ENCODE measurements around the gene USP48.
"Not testable (repeated sequence)": the region's sequence is repeated elsewhere in the genome, so short reads cannot be mapped to it uniquely, and the experiment has no call there.

Gene USP48, protein sequence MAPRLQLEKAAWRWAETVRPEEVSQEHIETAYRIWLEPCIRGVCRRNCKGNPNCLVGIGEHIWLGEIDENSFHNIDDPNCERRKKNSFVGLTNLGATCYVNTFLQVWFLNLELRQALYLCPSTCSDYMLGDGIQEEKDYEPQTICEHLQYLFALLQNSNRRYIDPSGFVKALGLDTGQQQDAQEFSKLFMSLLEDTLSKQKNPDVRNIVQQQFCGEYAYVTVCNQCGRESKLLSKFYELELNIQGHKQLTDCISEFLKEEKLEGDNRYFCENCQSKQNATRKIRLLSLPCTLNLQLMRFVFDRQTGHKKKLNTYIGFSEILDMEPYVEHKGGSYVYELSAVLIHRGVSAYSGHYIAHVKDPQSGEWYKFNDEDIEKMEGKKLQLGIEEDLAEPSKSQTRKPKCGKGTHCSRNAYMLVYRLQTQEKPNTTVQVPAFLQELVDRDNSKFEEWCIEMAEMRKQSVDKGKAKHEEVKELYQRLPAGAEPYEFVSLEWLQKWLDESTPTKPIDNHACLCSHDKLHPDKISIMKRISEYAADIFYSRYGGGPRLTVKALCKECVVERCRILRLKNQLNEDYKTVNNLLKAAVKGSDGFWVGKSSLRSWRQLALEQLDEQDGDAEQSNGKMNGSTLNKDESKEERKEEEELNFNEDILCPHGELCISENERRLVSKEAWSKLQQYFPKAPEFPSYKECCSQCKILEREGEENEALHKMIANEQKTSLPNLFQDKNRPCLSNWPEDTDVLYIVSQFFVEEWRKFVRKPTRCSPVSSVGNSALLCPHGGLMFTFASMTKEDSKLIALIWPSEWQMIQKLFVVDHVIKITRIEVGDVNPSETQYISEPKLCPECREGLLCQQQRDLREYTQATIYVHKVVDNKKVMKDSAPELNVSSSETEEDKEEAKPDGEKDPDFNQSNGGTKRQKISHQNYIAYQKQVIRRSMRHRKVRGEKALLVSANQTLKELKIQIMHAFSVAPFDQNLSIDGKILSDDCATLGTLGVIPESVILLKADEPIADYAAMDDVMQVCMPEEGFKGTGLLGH

DNA sequence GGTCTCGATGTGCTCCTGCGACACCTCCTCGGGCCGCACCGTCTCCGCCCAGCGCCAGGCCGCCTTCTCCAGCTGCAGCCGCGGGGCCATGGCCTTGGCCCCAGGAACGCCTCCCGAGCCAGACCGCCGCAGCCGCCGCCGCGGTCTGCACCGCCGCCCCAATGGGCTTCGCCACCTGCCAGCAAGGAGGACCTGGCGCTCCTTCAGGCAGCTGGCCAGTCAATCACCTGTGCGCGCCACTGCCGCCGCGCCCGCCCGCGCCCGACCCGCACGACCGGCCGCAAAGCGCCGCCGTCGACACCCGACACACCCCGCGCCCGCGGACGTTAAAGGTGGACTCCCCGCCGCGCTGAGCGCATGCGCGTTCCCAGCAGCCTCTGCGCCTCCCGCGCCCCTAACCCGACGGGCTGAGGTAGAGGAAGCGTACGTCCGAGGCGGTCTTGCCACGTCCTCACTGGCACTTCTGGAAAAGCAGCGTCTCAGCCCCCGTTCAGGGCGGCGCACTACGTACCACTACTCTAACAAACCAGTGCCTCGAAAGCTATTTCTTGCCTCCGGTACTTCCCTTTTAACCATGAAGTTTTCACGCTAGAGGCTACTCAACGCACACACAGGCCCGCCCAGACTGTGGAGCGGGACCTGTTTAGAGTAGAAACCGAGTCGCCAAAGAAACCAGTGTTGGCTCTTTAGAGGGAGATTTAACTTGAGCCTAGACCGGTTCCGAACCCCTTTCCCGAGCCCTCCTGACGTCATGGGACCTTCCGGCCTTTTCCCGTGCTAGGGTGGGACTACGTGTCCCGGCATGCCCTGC lies at the start of gene USP48:
Gene USP48, minus strand, starts transcription at position 282 of the 811 bp plus-strand sequence. Its CDS starts 192 bp downstream, at position 90.
- peak; percentile 95 to 99 (median 98) for DNase-seq
- intact Hi-C loops (cut with DNase I): loop anchor here (5.0 kb wide), 1 partner anchor 154 kb away; the partner anchor contains the start of gene HSPG2

DNA sequence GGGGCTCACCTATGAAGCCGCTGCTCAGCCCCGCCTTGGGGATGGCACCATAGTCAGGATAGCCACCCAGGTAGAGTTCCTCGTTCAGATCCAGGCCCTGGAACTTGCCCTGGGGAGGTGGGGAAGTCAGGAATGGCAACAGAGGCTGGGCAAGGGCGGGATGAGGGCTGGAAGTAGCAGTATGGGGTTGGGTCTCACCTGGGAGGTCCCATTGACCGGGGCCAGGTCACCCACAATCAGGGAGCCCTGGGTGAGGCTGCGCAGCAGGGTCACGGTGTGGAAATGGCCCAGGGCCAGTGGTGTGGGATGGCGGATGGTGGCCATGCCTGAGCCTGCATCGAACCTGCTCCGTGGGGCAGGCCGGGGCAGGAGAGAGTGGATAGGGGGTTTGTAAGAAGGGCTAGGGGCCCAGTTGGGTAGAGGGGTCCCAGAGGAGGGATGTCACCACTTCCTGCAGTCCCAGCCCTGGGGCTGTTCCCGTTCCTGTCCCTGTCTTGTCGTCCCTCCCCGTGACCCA lies 48.6 kb upstream of the USP48 start:
- peak in 1 of 10 donors; percentile 70 for DNase-seq
- intact Hi-C loops (cut with DNase I): no loop called here

DNA sequence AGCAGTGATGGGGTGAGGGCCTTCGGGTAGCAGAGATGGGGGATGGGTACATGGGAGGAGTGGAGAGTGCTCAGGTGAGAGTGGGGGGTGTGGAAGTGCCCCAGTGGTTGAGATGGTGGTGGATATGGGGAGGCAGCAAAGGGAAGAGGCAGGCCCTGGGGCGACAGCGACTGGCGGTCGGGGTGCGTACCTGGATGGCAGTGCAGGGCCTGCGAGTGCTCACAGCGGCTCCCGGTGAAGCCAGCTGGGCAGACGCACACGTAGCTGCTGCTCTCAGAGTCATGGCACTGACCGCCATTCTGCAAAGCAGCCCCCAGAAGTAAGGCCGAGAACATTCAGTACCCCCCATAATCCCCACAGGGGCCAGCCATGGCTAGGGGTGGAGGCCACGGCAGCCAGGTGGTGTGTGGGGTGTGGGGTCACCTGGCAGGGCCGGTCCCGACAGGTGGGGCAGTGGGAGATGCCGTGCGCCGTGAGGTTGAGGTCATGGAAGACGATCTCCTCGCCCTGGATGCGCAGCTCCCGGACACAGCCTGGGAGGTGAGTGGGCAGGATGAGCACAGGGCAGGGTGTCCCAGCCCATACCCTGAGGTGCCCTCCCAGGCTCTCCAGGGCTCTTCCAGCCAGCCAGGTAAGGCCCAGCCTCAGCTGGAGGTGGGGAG lies 48.0 kb upstream of the USP48 start:
- peak in 1 of 10 donors; percentile 69 for DNase-seq
- intact Hi-C loops (cut with DNase I): no loop called here

DNA sequence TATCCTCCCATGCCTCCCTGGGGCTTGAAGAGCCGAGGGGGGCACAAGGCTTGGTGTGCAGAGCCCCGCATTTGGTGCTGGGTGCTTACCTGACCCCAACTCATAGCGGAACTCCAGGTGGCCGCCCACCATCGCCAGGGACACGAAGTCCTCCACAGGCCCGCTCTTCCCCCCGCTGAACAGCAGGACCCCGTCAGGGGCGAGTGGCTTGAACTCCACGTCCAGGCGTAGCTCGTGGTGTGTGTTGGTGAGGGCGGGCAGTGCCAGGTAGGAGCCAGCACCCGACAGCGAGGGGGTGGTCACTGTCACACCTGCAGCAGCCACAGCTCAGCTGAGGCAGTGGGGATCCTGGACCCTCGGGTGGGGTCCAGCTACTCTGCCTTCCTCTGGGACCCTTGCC lies 46.3 kb upstream of the USP48 start:
- DNase-seq: no peak
- intact Hi-C loops (cut with DNase I): no loop called here

DNA sequence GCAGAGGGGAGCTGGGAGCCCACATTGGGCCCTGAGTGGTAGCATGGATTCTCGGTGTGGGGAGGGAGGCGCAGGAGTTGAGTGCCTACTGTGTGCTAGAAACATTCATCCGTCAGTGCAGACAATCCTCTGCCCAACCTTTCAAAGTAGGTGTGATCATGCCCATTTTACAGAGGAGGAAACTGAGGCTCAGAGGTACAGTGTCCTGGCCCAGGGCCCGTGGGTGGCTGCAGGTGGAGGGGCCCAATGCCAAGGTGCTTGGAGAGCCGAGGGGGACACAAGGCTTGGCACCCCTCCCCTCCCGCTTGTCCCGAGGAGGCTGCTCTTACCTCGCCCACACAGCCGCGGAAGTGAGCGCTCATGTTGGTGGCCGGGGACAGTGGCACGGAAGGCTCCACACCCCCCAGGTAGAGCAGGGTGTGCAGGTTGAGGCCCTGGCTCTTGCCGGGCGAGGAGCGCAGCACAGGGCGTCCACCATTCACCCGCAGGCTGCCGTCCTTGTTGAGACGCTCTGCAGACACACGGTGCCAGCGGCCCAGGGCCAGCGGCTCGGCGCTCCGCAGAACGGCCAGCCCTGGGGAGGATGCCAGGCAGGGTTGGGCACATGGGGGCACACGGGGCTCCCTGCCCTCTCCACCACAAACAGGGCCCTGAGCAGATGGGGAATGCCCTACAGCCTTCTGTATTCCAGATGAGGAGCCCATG lies 45.7 kb upstream of the USP48 start:
- intact Hi-C loops (cut with DNase I): no loop called here
- no peak for DNase-seq

DNA sequence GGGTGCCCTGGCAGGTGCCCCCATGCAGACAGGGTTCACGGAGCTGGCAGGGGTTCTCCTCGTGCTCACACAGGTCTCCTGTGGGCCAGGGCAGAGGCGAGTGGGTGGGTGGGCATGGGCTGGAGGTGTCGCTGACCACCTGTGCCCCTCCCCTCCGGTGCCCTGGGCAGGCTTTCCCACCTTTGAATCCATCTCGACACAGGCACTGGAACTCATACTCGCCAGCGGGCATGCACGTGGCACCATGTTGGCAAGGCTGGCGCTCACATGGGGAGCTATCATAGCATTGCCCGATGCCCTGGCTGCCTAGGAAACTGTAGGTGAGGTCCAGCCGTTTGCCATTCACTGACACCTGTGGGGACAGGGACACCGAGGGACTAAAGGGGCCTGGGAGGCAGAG lies 45.1 kb upstream of the USP48 start:
- no peak for DNase-seq
- intact Hi-C loops (cut with DNase I): no loop called here

DNA sequence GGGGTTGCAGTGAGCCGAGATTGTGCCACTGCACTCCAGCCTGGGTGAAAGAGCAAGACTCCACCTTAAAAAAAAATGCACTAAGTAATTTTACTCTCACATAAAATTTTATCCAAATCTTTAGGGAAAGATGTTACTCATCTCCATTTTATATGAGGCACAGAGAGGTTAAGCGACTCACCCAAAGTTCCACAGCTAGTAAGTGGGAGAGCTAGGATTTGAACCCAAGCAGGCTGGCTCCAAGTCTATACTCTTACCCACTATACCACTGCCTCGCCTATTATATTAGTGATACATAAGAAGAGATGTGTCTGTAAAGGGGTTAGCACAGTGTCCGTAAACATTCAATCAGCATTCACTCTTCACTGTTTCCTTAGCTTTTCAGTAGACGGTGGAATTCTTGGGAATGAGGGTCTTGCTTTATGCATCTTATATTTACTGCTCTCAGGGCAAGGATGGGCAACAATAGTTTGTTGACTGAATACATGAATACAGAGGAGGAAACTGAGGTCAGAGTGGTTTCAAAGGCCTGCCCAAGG lies 44.3 kb upstream of the USP48 start:
- intact Hi-C loops (cut with DNase I): no loop called here
- DNase-seq: no peak

DNA sequence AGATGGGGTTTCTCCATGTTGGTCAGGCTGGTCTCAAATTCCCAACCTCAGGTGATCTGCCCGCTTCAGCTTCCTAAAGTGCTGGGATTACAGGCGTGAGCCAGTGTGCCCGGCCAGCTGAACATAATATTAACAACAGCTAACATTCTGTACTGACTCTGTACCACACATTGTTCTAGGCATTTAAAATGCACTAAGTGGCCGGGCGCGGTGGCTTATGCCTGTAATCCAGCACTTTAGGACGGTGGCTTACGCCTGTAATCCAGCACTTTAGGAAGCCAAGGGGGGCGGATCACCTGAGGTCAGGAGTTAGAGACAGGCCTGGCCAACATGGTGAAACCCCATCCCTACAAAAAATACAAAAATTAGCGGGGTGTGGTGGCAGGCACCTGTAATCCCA lies 43.7 kb upstream of the USP48 start:
- DNase-seq; intact Hi-C loops (cut with DNase I): not testable (repeated sequence)

DNA sequence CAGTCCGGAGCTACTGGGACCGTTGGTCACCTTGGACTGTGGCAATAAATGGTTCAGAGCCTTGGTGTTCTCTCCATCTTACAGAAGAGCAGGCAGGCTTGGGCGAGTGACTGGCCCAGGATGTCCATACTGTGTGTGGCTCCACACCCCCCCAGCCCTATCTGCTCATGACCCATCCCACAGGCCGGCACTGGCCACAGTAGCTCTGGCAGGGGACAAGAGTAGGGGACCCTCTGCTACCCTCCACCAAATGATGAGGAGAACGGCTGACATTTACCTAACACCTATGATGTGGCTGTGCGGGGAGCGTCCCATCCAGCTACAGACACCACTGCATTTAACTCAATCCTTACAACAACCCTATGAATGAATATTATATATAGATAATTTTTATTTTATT lies 42.4 kb upstream of the USP48 start:
- no peak for DNase-seq
- intact Hi-C loops (cut with DNase I): no loop called here

DNA sequence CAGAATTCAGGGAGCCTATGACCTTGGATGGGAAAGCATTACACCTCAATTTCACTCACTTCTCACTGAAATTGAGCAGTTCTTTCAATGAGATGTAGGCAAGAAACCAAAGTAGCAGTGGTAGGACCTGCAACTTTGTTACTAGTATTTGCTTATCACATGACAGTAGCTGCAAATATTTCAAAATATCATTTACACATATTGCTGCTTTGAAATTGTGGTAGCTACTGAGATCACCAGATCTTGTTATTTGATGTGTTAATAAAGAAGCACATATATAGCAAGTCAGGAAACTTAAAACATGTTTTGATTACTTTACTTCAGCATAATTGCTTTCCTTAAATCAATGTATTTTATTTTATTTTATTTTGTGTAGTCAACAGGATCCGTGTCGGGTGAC lies 42.0 kb upstream of the USP48 start:
- DNase-seq: no peak
- intact Hi-C loops (cut with DNase I): no loop called here

DNA sequence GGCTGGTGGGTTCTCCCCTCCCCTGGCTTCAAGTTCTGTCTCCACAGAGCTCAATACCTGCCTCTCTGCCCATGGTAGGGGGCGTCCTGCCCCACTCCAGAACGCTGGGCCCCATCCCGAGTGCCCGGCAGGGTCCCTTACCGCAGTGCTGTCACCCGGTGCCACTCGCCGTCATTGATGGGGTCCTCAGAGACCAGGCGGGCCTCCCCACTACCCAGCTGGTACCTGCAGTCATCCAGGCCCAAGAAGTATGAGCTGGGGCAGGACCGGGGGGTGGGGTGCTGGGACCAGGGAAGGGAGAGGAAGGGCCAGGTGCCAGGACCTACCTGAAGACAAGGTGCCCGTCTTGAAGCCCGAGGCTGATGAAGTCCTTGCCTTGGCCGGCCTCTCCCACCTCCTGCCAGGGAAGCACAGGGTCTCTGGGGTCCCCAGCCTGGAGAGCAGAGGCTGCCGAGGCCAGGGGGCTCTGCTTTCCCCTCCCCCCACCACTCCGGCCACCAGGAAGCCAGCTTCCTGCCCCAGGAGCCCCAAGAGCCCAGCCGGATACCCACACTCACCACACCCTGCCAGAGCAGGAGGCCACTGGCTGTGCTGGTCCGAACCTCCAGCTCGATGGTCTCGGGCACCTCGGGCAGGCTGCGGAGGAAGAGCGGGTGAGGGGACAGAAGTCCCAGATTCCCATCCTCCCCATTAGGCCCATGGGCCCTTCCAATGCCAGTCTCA lies 41.2 kb upstream of the USP48 start:
- peak in 1 of 10 donors; percentile 55 for DNase-seq
- intact Hi-C loops (cut with DNase I): no loop called here

DNA sequence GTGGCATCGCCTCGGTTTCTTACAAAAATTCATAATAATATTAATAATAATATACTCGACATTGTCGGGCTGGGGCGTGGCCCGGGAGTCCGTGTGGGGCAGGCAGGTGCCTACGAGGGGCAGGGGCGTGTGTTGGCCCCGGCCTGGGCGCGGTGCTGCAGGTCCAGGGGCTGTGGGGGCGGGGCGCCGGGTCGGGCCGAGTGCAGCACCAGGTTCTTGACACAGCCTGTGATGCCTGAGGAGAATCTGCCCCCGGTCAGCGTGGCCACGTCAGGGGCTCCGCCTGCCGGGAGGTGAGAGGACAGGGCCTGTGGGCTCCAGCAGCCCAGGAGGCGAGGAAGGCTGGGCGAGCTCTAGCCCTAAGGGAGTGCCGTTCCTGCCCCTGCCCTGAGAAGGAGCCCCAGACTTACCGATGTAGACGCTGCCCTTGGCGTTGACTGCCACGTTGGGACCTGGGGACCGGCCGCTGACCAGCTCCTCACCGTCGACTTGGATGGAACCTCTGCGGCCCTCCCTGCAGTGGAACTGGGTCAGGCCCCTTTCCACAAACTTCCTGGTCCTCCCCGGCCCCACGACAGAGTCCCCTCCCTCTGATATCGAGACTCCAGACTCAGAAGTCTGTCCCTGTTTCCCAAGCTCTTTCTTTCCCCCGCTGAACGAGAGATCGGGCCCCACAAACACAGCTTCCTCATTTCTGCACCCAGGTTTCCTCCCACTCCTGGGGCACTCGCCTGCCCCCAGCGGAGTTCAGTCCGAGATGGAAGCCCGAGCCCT lies 40.4 kb upstream of the USP48 start:
- peak in 1 of 10 donors; percentile 62 for DNase-seq
- intact Hi-C loops (cut with DNase I): no loop called here

DNA sequence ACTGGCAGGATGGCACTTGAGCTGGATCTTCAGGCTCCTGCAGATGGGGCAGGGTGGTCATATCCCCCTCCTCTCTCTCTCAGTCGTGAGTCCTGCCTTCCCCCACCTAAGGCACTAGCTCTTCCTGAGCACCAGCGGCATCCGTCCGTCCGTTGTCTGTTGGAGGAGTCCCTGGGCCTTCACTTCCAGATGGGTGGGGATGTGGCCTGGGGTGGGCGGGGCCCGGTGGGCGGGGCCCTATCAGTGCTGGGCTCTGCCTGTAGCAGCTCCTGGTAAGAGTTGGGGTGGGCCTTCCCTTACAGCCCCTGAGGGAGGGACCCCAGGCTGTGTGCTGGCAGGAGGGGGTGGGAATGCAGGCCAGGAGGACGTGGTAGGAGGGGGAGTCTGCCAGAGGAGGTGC lies 39.4 kb upstream of the USP48 start:
- intact Hi-C loops (cut with DNase I): no loop called here
- DNase-seq: peak in 1 of 10 donors; percentile 55

DNA sequence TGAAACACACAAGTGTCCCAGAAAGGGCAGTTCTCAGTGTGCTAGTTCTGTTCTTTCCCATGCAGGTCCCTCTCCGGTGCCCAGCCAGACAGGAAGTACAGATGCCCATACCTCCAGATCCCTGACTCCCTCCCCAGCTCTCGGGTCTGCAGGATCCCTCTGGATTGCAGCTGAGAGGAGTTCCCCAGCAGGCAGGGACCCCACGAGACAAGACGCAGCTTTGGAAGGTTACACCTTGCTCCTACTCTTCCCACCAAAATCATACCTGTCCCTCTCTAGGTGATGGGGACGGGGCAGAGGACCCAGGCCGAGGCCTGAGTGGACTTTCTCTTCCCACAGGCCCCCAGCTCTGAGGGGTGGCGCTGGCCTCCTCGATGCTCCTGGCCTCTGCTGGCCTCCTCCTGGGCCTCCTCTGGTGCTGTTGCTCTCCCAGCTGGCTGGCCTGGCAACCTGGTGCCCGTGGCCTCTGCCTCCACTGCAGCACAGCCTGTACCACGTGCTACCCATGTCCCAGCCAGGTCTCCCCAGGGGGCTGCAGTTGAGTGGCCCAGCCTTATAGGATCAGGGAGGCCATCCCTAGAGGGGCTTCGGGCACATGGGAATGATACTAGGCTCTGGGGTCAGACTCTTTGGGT lies 38.6 kb upstream of the USP48 start:
- no peak for DNase-seq
- intact Hi-C loops (cut with DNase I): no loop called here

DNA sequence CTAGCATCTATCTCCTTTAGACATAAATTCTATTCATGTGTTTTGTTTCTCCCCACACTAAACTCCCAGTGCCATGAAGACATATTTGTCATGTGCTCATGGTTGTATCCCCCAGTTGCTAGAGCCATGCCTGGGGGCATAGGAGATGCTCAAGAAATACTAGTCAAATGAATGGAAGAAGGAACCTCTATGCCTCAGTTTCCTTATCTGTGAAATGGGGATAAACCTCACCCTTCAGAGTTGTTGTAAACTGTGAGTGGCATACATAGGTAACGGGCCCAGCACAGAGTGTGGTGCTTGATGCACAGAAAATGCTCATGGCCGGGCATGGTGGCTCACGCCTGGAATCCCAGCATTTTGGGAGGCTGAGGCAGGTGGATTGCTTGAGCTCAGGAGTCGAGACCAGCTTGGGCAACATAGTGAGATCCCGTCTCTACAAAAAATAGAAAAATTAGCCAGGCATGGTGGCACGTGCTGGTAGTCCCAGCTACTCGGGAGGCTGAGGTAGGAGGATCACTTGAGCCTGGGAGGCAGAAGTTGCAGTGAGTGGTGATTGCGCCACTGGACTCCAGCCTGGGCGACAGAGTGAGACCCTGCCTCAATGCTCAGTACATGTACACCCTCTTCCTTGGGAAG lies 37.8 kb upstream of the USP48 start:
- no peak for DNase-seq
- intact Hi-C loops (cut with DNase I): no loop called here

DNA sequence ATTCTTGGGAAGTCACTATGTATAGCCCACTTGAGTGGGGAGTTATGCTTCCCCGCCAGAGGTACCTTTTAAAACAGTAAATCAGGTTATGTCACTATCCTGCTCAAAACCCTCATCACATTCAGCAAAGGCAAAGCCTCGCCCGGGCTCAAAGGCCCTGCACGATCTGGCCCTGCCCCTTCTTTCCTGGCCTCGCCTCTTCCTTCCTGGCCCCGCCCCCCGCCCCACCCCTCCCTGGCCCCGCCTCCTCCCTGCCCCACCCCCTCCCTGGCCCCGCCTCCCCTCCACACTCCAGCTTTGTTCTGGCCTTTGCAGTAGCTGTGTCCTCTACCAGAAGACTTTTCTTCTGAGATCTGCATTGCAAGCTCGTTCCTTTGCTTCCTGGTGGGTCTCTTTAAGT lies 35.7 kb upstream of the USP48 start:
- intact Hi-C loops (cut with DNase I): no loop called here
- no peak for DNase-seq

Measured in posterior cingulate gyrus (tissue), 11 donors.